H9 (cell line): ENCODE data around the gene TMEM100. TPM values are rescaled to one million over a fixed set of nuclear protein-coding genes. Genes with fewer than 3 reads are reported as not detected.

Experiments
- DNase-seq: peaks from one replicate; pipeline ENCODE4 v3.0.0-alpha.2; 2017
- H2AFZ ChIP-seq: one replicate; pipeline ENCODE4 v1.6.1; 2013; ENCODE audit warnings: mild to moderate bottlenecking, low read length, control low read depth, moderate library complexity
- H2AK5ac ChIP-seq: 2 replicates; pipeline ENCODE4 v1.6.1; 2013; ENCODE audit warnings: low read length, control low read depth, mixed read lengths; ENCODE audit not compliant: insufficient read length
- H2BK120ac ChIP-seq: one replicate; pipeline ENCODE4 v1.6.1; 2013; ENCODE audit warnings: low read depth, mild to moderate bottlenecking, low read length, control low read depth, inconsistent platforms; ENCODE audit not compliant: poor library complexity, severe bottlenecking
- H2BK12ac ChIP-seq: 2 replicates; pipeline ENCODE4 v1.6.1; 2013; ENCODE audit warnings: low read length, control low read depth, mixed read lengths, low read depth; ENCODE audit not compliant: insufficient read length
- H2BK15ac ChIP-seq: 2 replicates; pipeline ENCODE4 v1.6.1; 2013; ENCODE audit warnings: low read depth, low read length, control low read depth
- H2BK20ac ChIP-seq: one replicate; pipeline ENCODE4 v1.6.1; 2013; ENCODE audit warnings: low read depth, mild to moderate bottlenecking, low read length, control low read depth, inconsistent platforms; ENCODE audit not compliant: poor library complexity, severe bottlenecking
- H2BK5ac ChIP-seq: 2 replicates; pipeline ENCODE4 v1.6.1; 2013; ENCODE audit warnings: low read length, control low read depth, mixed read lengths; ENCODE audit not compliant: insufficient read length
- H3K14ac ChIP-seq: 2 replicates; pipeline ENCODE4 v1.6.1; 2013; ENCODE audit warnings: low read length, control low read depth; ENCODE audit not compliant: insufficient read depth
- H3K18ac ChIP-seq: 2 replicates; pipeline ENCODE4 v1.6.1; 2013; ENCODE audit warnings: low read depth, mild to moderate bottlenecking, mixed read lengths, low read length, control low read depth; ENCODE audit not compliant: insufficient read length
- H3K23ac ChIP-seq: 2 replicates; pipeline ENCODE4 v1.6.1; 2013; ENCODE audit warnings: low read length, control low read depth, mixed read lengths, low read depth; ENCODE audit not compliant: insufficient read length
- H3K23me2 ChIP-seq: 2 replicates; pipeline ENCODE4 v1.6.1; 2013; ENCODE audit warnings: low read depth, mild to moderate bottlenecking, mixed read lengths, low read length, control low read depth; ENCODE audit not compliant: insufficient read length, poor library complexity, severe bottlenecking
- H3K27ac ChIP-seq: 2 replicates; pipeline ENCODE4 v1.5.1; 2013; ENCODE audit warnings: low read length, control low read depth, mixed read lengths, low read depth; ENCODE audit not compliant: insufficient read length
- H3K27me3 ChIP-seq: 2 replicates; pipeline ENCODE4 v1.6.1; 2013; ENCODE audit warnings: low read length, control low read depth, inconsistent platforms; ENCODE audit not compliant: insufficient read depth
- H3K4ac ChIP-seq: 2 replicates; pipeline ENCODE4 v1.6.1; 2013; ENCODE audit warnings: low read depth, mild to moderate bottlenecking, control low read depth, inconsistent platforms, low read length, moderate library complexity
- H3K4me1 ChIP-seq: 2 replicates; pipeline ENCODE4 v1.6.1; 2013; ENCODE audit warnings: low read length, control low read depth, inconsistent platforms; ENCODE audit not compliant: insufficient read depth
- H3K4me2 ChIP-seq: 2 replicates; pipeline ENCODE4 v1.6.1; 2013; ENCODE audit warnings: low read length, control low read depth, mixed read lengths; ENCODE audit not compliant: insufficient read length, insufficient read depth
- H3K56ac ChIP-seq: 2 replicates; pipeline ENCODE4 v1.6.1; 2013; ENCODE audit warnings: low read depth, mild to moderate bottlenecking, mixed read lengths, low read length, control low read depth; ENCODE audit not compliant: insufficient read length
- H3K79me1 ChIP-seq: 2 replicates; pipeline ENCODE4 v1.6.1; 2013; ENCODE audit warnings: low read depth, mild to moderate bottlenecking, moderate library complexity, low read length, control low read depth, inconsistent platforms; ENCODE audit not compliant: insufficient read depth, poor library complexity, severe bottlenecking
- H3K79me2 ChIP-seq: 2 replicates; pipeline ENCODE4 v1.6.1; 2013; ENCODE audit warnings: low read length, control low read depth, inconsistent platforms; ENCODE audit not compliant: insufficient read depth
- H3K9ac ChIP-seq: 2 replicates; pipeline ENCODE4 v1.6.1; 2013; ENCODE audit warnings: low read length, control low read depth, mixed read lengths; ENCODE audit not compliant: insufficient read length; ENCODE audit errors: extremely low read depth
- H3K9me3 ChIP-seq: one replicate; pipeline ENCODE4 v1.6.1; 2013; ENCODE audit warnings: low read depth, low read length, inconsistent platforms; ENCODE audit not compliant: control insufficient read depth
- H3T11ph ChIP-seq: one replicate; pipeline ENCODE4 v1.6.1; 2013; ENCODE audit warnings: mild to moderate bottlenecking, low read length, control low read depth, inconsistent platforms
- H4K20me1 ChIP-seq: one replicate; pipeline ENCODE4 v1.6.1; 2013; ENCODE audit not compliant: control insufficient read depth, insufficient read length, insufficient read depth
- H4K5ac ChIP-seq: 2 replicates; pipeline ENCODE4 v1.6.1; 2013; ENCODE audit warnings: low read depth, mild to moderate bottlenecking, mixed read lengths, low read length, control low read depth; ENCODE audit not compliant: insufficient read length
- H4K8ac ChIP-seq: replicated peaks from 2 replicates; pipeline ENCODE4 v1.6.1; 2013; ENCODE audit warnings: low read length, control low read depth, mixed read lengths, low read depth; ENCODE audit not compliant: insufficient read length
- H4K91ac ChIP-seq: 2 replicates; pipeline ENCODE4 v1.6.1; 2013; ENCODE audit warnings: low read depth, mild to moderate bottlenecking, moderate library complexity, mixed read lengths, low read length, control low read depth; ENCODE audit not compliant: insufficient read length
- H3K27ac Mint-ChIP-seq, 3 experiments: 2 replicates in 2 of 3; 3 replicates in 1 of 3; pipeline ENCODE4 v1.8.0; 2020 to 2021; ENCODE audit warnings: mixed read lengths in 3 of 3, mild to moderate bottlenecking in 1 of 3, moderate library complexity in 1 of 3
- H3K27me3 Mint-ChIP-seq: 2 replicates; pipeline ENCODE4 v1.8.0; 2021; ENCODE audit warnings: low read depth, mild to moderate bottlenecking, moderate library complexity, mixed read lengths
- H3K36me3 Mint-ChIP-seq, 3 experiments: 2 replicates in 2 of 3; 3 replicates in 1 of 3; pipeline ENCODE4 v1.8.0; 2020 to 2021; ENCODE audit warnings: low read depth in 3 of 3, mixed read lengths in 3 of 3; ENCODE audit not compliant: insufficient read depth in 1 of 3
- H3K4me1 Mint-ChIP-seq, 2 experiments: 2 replicates each; pipeline ENCODE4 v1.8.0; 2020; ENCODE audit warnings: mixed read lengths in 2 of 2
- H3K4me3 Mint-ChIP-seq, 2 experiments: 2 replicates in 1 of 2; 3 replicates in 1 of 2; pipeline ENCODE4 v1.8.0; 2020 to 2021; ENCODE audit warnings: mild to moderate bottlenecking in 2 of 2, mixed read lengths in 2 of 2, moderate library complexity in 1 of 2
- H3K9me3 Mint-ChIP-seq, 2 experiments: 2 replicates in 1 of 2; 3 replicates in 1 of 2; pipeline ENCODE4 v1.8.0; 2020; ENCODE audit warnings: mild to moderate bottlenecking in 2 of 2, mixed read lengths in 2 of 2, moderate library complexity in 1 of 2
- WGBS: extraction: QIAGEN DNeasy Blood & Tissue Kit; methylation state at CpG from one replicate; pipeline ENCODE4 v1.1.7; 2013; ENCODE audit warnings: missing lambda C conversion rate, low lambda C conversion rate, mixed read lengths; ENCODE audit not compliant: insufficient read length; ENCODE audit errors: extremely low coverage; 5-methylcytosine and 5-hydroxymethylcytosine counted together
- total RNA-seq: library from RNA; stranded (reverse); gene quantifications from 2 replicates; pipeline ENCODE4 v1.2.1, GENCODE V29; 2021
- TF ChIP-seq, protein P1 (sequence below): fragments of 200-600 bp; sonication (generic); conservative IDR thresholded peaks from 3 replicates; pipeline ENCODE4 v1.8.0; 2021; ENCODE audit warnings: antibody characterized with exemption, mild to moderate bottlenecking

Gene TMEM100
- total RNA-seq, 1 experiment from 2014 or later = 0.17 TPM

GRCh38 chr17:55680686-55681341, 41.9 kb downstream of the TMEM100 start:
- no peak overlapping the region for H4K8ac ChIP-seq
- H3K9me3 ChIP-seq = no peaks in the 10 kb centered on the region
- WGBS = no CpG with 5 or more reads among the region's 4 CpGs
- H3K79me1 ChIP-seq = no peaks in the 10 kb centered on the region
- no peaks in the 10 kb centered on the region for H3K23me2 ChIP-seq
- H3K18ac ChIP-seq = no peak overlapping the region
- H2BK15ac ChIP-seq = no peak overlapping the region
- no peaks in the 10 kb centered on the region for H4K20me1 ChIP-seq
- H3K4ac ChIP-seq = no peak overlapping the region
- H3K23ac ChIP-seq = no peak overlapping the region
- no peak overlapping the region for H4K91ac ChIP-seq
- Mint-ChIP-seq H3K4me3 (no peak overlapping the region), H3K36me3 (no peaks in the 10 kb centered on the region), H3K27ac (no peak overlapping the region), H3K4me1 (0 out of 4 replicates have a peak, but pooled peaks cover 2 to 3% of the 10 kb centered on the region in 2 experiments), H3K9me3 (no peaks in the 10 kb centered on the region; a peak in 2 of 5 replicates), H3K27me3 (no peaks in the 10 kb centered on the region; the same call in 1 of the 2 replicates)
- TF ChIP-seq, protein P1, sequence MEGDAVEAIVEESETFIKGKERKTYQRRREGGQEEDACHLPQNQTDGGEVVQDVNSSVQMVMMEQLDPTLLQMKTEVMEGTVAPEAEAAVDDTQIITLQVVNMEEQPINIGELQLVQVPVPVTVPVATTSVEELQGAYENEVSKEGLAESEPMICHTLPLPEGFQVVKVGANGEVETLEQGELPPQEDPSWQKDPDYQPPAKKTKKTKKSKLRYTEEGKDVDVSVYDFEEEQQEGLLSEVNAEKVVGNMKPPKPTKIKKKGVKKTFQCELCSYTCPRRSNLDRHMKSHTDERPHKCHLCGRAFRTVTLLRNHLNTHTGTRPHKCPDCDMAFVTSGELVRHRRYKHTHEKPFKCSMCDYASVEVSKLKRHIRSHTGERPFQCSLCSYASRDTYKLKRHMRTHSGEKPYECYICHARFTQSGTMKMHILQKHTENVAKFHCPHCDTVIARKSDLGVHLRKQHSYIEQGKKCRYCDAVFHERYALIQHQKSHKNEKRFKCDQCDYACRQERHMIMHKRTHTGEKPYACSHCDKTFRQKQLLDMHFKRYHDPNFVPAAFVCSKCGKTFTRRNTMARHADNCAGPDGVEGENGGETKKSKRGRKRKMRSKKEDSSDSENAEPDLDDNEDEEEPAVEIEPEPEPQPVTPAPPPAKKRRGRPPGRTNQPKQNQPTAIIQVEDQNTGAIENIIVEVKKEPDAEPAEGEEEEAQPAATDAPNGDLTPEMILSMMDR = no peak
- H3K4me1 ChIP-seq = no peaks in the 10 kb centered on the region
- no peak overlapping the region for H4K5ac ChIP-seq
- H2BK120ac ChIP-seq = no peak overlapping the region
- no peak overlapping the region for H2AK5ac ChIP-seq
- no peak overlapping the region for H3K9ac ChIP-seq
- no peak overlapping the region for H2BK5ac ChIP-seq
- H3K27me3 ChIP-seq = no peaks in the 10 kb centered on the region
- no peak overlapping the region for H3T11ph ChIP-seq
- no peaks in the 10 kb centered on the region for H3K79me2 ChIP-seq
- no peak overlapping the region for H2BK12ac ChIP-seq
- H2AFZ ChIP-seq = no peak overlapping the region
- no peak overlapping the region for H3K56ac ChIP-seq
- no peak overlapping the region for H2BK20ac ChIP-seq
- no peak overlapping the region for H3K4me2 ChIP-seq
- H3K14ac ChIP-seq = no peak overlapping the region
- no peak overlapping the region for H3K27ac ChIP-seq
- no peak for DNase-seq
